Panc1 (cell line): ENCODE results near the gene MUC3A. TPM values are rescaled to one million over a fixed set of nuclear protein-coding genes. Genes with fewer than 3 reads are reported as not detected.

Experiments used
- ATAC-seq: fragments of 200-7000 bp; cut with Tn5 transposase; 2 replicates; pipeline ENCODE4 v1.9.1; 2020; ENCODE audit warnings: mild to moderate bottlenecking, moderate library complexity
- BruUV-seq: library from RNA; stranded (reverse); fragments of 400-500 nt; replicated peaks from 2 replicates; lab custom pipeline; 2021; lab: Mats Ljungman, UMichigan
- CTCF ChIA-PET: fragments of 300-600 bp; sonication (Branson Sonifier 250); formaldehyde crosslinking; loops from one replicate; lab custom pipeline; 2022; ENCODE audit warnings: antibody characterized with exemption; lab: Charles Lee
- POLR2A ChIA-PET: fragments of 300-600 bp; sonication (Branson Sonifier 250); formaldehyde crosslinking; loops from one replicate; lab custom pipeline; 2022; ENCODE audit warnings: antibody characterized with exemption; lab: Charles Lee
- DNase-seq: peaks from one replicate; pipeline ENCODE4 v3.0.0-alpha.2; 2010; ENCODE audit warnings: low read depth, low spot score
- H3K27ac ChIP-seq: 2 replicates; pipeline ENCODE4 v1.5.1; 2011; ENCODE audit warnings: mild to moderate bottlenecking, low read length, inconsistent platforms
- H3K27me3 ChIP-seq: fragments of 200-500 bp; sonication (Bioruptor generic); 2 replicates; pipeline ENCODE4 v1.6.0; 2014; ENCODE audit warnings: low read length, inconsistent platforms; ENCODE audit not compliant: control insufficient read depth, insufficient read depth
- H3K36me3 ChIP-seq: fragments of 200-500 bp; sonication (Bioruptor generic); 2 replicates; pipeline ENCODE4 v1.5.1; 2014; ENCODE audit warnings: inconsistent platforms, mild to moderate bottlenecking, low read length, moderate library complexity; ENCODE audit not compliant: control insufficient read depth, insufficient read depth
- H3K4me1 ChIP-seq: 2 replicates; pipeline ENCODE4 v1.5.1; 2011; ENCODE audit warnings: inconsistent platforms, mild to moderate bottlenecking, low read length, moderate library complexity; ENCODE audit not compliant: control insufficient read depth, insufficient read depth
- H3K4me3 ChIP-seq, 2 experiments: 2 replicates each; pipeline ENCODE4 v1.5.1; 2011 to 2012; ENCODE audit warnings: low read depth in 2 of 2, low read length in 2 of 2, mild to moderate bottlenecking in 2 of 2, inconsistent platforms in 1 of 2, moderate library complexity in 1 of 2
- H3K9me3 ChIP-seq: fragments of 200-500 bp; sonication (Bioruptor generic); 2 replicates; pipeline ENCODE4 v1.5.1; 2014; ENCODE audit warnings: low read depth, mild to moderate bottlenecking, inconsistent platforms, low read length, moderate library complexity; ENCODE audit not compliant: control insufficient read depth, insufficient read depth
- POLR2AphosphoS5 ChIP-seq: IDR thresholded peaks from 2 replicates; pipeline ENCODE4 v1.6.1; 2012; ENCODE audit warnings: mild to moderate bottlenecking, low read depth, low read length, moderate library complexity
- SIN3A ChIP-seq: IDR thresholded peaks from 2 replicates; pipeline ENCODE4 v1.6.1; 2012; ENCODE audit warnings: low read depth, mild to moderate bottlenecking, low read length, moderate library complexity, borderline replicate concordance; ENCODE audit not compliant: insufficient read depth
- TCF7L2 ChIP-seq: IDR thresholded peaks from 2 replicates; pipeline ENCODE4 v1.6.1; 2011; ENCODE audit warnings: mild to moderate bottlenecking, low read depth, low read length, inconsistent platforms
- in situ Hi-C: cut with HindIII; loops from 2 replicates; pipeline ENCODE4 v1.10.0; 2016; ENCODE audit warnings: low sequenced_read_pairs, low pct_unique_long_range_greater_than_20kb
- intact Hi-C: fragments of 100-400 bp; cut with micrococcal nuclease; formaldehyde crosslinking; loops from one replicate; pipeline ENCODE4 v1.10.0; 2022; ENCODE audit not compliant: unreplicated experiment
- total RNA-seq: library from RNA; stranded (reverse); gene quantifications from one replicate; pipeline ENCODE4 v1.2.1, GENCODE V29; 2021; ENCODE audit not compliant: unreplicated experiment

MUC3A gene
- total RNA-seq, 1 experiment from 2014 or later: 24.7 TPM

GRCh38 chr7:101012931-101013330 lies 63.6 kb downstream of the MUC3A start:
- no peak for ATAC-seq
- peaks cover 6% of the 10 kb centered on the region; the same call in 1 of the 2 replicates for H3K4me1 ChIP-seq
- CTCF ChIA-PET: interaction anchor here (0.6 kb wide), 1 partner anchor 8 kb away, joined by 3 read pairs; no protein-coding TSS in a partner anchor
- H3K27ac ChIP-seq: no peak overlapping the region
- TF ChIP-seq POLR2AphosphoS5 (no peak), SIN3A (no peak)
- DNase-seq: no peak
- POLR2A ChIA-PET: no interaction called here
- H3K9me3 ChIP-seq: no peaks in the 10 kb centered on the region
- intact Hi-C loops (no loop called here), in situ Hi-C loops (no loop called here)
- H3K27me3 ChIP-seq: no peaks in the 10 kb centered on the region
- no peak overlapping the region for H3K4me3 ChIP-seq
- H3K36me3 ChIP-seq: no peaks in the 10 kb centered on the region
- BruUV-seq: no TSS peak

GRCh38 chr7:101015626-101016025 lies 66.3 kb downstream of the MUC3A start:
- BruUV-seq: no TSS peak
- in situ Hi-C loops (no loop called here), intact Hi-C loops (no loop called here)
- no peaks in the 10 kb centered on the region for H3K36me3 ChIP-seq
- no peak for TF ChIP-seq POLR2AphosphoS5
- no peaks in the 10 kb centered on the region for H3K27me3 ChIP-seq
- POLR2A ChIA-PET: interaction anchor here (0.5 kb wide), 1 partner anchor 47 kb away, joined by 3 read pairs; no protein-coding TSS in a partner anchor
- H3K9me3 ChIP-seq: no peaks in the 10 kb centered on the region
- CTCF ChIA-PET: interaction anchor here (0.6 kb wide), 1 partner anchor 44 kb away, joined by 5 read pairs; no protein-coding TSS in a partner anchor
- ATAC-seq (no peak), DNase-seq (no peak)
- no peak overlapping the region for H3K27ac ChIP-seq
- peaks cover 15% of the 10 kb centered on the region for H3K4me1 ChIP-seq
- no peak overlapping the region for H3K4me3 ChIP-seq

- Histone ChIP-seq H3K27me3 (no peaks in the 10 kb centered on the region), H3K4me1 (peaks cover 15% of the 10 kb centered on the region), H3K4me3 (peak overlapping the region; percentile 48 to 76), H3K27ac (peak overlapping the region; percentile 89), H3K36me3 (no peaks in the 10 kb centered on the region), H3K9me3 (no peaks in the 10 kb centered on the region)
- intact Hi-C loops (no loop called here), in situ Hi-C loops (no loop called here)
- DNase-seq: peak; percentile 53
- ChIA-PET CTCF (interaction anchor here (0.7 kb wide), 1 partner anchor 11 kb away, joined by 9 read pairs; no protein-coding TSS in a partner anchor), POLR2A (interaction anchor here (0.6 to 1.2 kb wide), 2 partner anchors 35 to 119 kb away, joined by 3 read pairs; no protein-coding TSS in a partner anchor)
- peak; percentile 62; the same call in 1 of the 2 replicates for TF ChIP-seq POLR2AphosphoS5
- no peak for TF ChIP-seq TCF7L2
- ATAC-seq: peak; percentile 91
- TSS peak; percentile 86 for BruUV-seq
Observed at GRCh38 chr7:101017064-101017777, 67.9 kb downstream of the MUC3A start.

Other genes starting within 250 kb of the MUC3A start
- 52.3 TPM for gene POP7, start 243.4 kb upstream of the MUC3A start, total RNA-seq
- not detected for gene EPO, start 229.1 kb upstream of the MUC3A start, total RNA-seq
- gene ZAN, start 215.9 kb upstream of the MUC3A start, total RNA-seq: not detected
- gene EPHB4, start 122.0 kb upstream of the MUC3A start, total RNA-seq: 192 TPM
- gene SLC12A9, start 96.8 kb upstream of the MUC3A start, total RNA-seq: 31.1 TPM
- 3.2 TPM for gene TRIP6, start 82.1 kb upstream of the MUC3A start, total RNA-seq
- 248 TPM for gene SRRT, start 74.4 kb upstream of the MUC3A start, total RNA-seq
- gene UFSP1, start 59.8 kb upstream of the MUC3A start, total RNA-seq: 3.3 TPM
- gene ACHE, start 53.6 kb upstream of the MUC3A start, total RNA-seq: 10.4 TPM
- gene MUC12, start 20.0 kb downstream of the MUC3A start, total RNA-seq: 6.8 TPM
- not detected for gene MUC17, start 70.5 kb downstream of the MUC3A start, total RNA-seq
- gene TRIM56, start 135.9 kb downstream of the MUC3A start, total RNA-seq: 37.4 TPM
- gene SERPINE1, start 177.6 kb downstream of the MUC3A start, total RNA-seq: 370 TPM
- 74.2 TPM for gene AP1S1, start 204.9 kb downstream of the MUC3A start, total RNA-seq
- 4.4 TPM for gene VGF, start 216.0 kb downstream of the MUC3A start, total RNA-seq
- gene NAT16, start 230.8 kb downstream of the MUC3A start, total RNA-seq: 0.15 TPM